Common myeloid progenitor, CD34-positive (primary cell): ENCODE data around the gene IGDCC3.
A peak's percentile ranks its signal among the peaks of the same experiment; 100 is the strongest.

Experiments
- CTCF ChIA-PET: fragments of 350-600 bp; sonication (Branson Sonifier 250); formaldehyde crosslinking; loops from one replicate; lab custom pipeline; 2021; ENCODE audit warnings: antibody characterized with exemption; lab: Charles Lee
- POLR2A ChIA-PET: fragments of 350-600 bp; sonication (Branson Sonifier 250); formaldehyde crosslinking; loops from one replicate; lab custom pipeline; 2021; ENCODE audit warnings: antibody characterized with exemption; lab: Charles Lee
- DNase-seq, 3 donors: peaks; one replicate each; pipeline versions ENCODE4 v3.0.0 to v3.0.0-alpha.2; 2013
- H3K27ac ChIP-seq, 2 experiments: 1 replicate in 1 of 2; 2 replicates in 1 of 2; pipeline ENCODE4 v1.7.0; 2013; ENCODE audit warnings: inconsistent platforms in 2 of 2, low read length in 2 of 2, mild to moderate bottlenecking in 2 of 2, low read depth in 1 of 2, moderate library complexity in 1 of 2; ENCODE audit not compliant: severe bottlenecking in 2 of 2, insufficient read depth in 1 of 2, poor library complexity in 1 of 2
- H3K27me3 ChIP-seq, 5 experiments: replicated peaks in 2 of 5; 1 replicate in 3 of 5; 2 replicates in 2 of 5; pipeline versions ENCODE4 v1.6.1 to v1.7.0; 2013; ENCODE audit warnings: low read length in 4 of 5, mild to moderate bottlenecking in 2 of 5, moderate library complexity in 2 of 5, inconsistent platforms in 1 of 5; ENCODE audit not compliant: insufficient read depth in 5 of 5, control insufficient read depth in 4 of 5
- H3K36me3 ChIP-seq, 4 experiments: 1 replicate in 2 of 4; 2 replicates in 2 of 4; pipeline versions ENCODE4 v1.6.1 to v1.7.0; 2013; ENCODE audit warnings: low read length in 3 of 4, control low read depth in 1 of 4, mild to moderate bottlenecking in 1 of 4; ENCODE audit not compliant: control insufficient read depth in 4 of 4, insufficient read depth in 4 of 4
- H3K4me1 ChIP-seq, 4 experiments: 1 replicate in 3 of 4; 2 replicates in 1 of 4; pipeline versions ENCODE4 v1.6.1 to v1.7.1; 2013; ENCODE audit warnings: low read length in 3 of 4, mild to moderate bottlenecking in 3 of 4, control low read depth in 1 of 4, inconsistent platforms in 1 of 4, moderate library complexity in 1 of 4; ENCODE audit not compliant: control insufficient read depth in 4 of 4, insufficient read depth in 4 of 4; ENCODE audit errors: control extremely low read depth in 1 of 4
- H3K4me3 ChIP-seq, 7 experiments: 1 replicate in 4 of 7; 2 replicates in 3 of 7; pipeline versions ENCODE4 v1.5.1 to v1.7.0; 2013; ENCODE audit warnings: mild to moderate bottlenecking in 7 of 7, low read length in 6 of 7, moderate library complexity in 6 of 7, inconsistent platforms in 2 of 7, low read depth in 2 of 7, control low read depth in 1 of 7; ENCODE audit not compliant: insufficient read depth in 4 of 7, control insufficient read depth in 1 of 7; ENCODE audit errors: extremely low read depth in 1 of 7
- H3K9me3 ChIP-seq, 5 experiments: 1 replicate in 4 of 5; 2 replicates in 1 of 5; pipeline versions ENCODE4 v1.6.1 to v1.7.1; 2013; ENCODE audit warnings: low read length in 4 of 5, mild to moderate bottlenecking in 2 of 5, inconsistent platforms in 1 of 5, low read depth in 1 of 5, moderate library complexity in 1 of 5; ENCODE audit not compliant: control insufficient read depth in 4 of 5, insufficient read depth in 2 of 5; ENCODE audit errors: control extremely low read depth in 1 of 5
- WGBS: methylation state at CpG from one replicate; pipeline ENCODE4 v1.1.5; 2013; ENCODE audit not compliant: insufficient coverage; 5-methylcytosine and 5-hydroxymethylcytosine counted together

IGDCC3 gene

DNA sequence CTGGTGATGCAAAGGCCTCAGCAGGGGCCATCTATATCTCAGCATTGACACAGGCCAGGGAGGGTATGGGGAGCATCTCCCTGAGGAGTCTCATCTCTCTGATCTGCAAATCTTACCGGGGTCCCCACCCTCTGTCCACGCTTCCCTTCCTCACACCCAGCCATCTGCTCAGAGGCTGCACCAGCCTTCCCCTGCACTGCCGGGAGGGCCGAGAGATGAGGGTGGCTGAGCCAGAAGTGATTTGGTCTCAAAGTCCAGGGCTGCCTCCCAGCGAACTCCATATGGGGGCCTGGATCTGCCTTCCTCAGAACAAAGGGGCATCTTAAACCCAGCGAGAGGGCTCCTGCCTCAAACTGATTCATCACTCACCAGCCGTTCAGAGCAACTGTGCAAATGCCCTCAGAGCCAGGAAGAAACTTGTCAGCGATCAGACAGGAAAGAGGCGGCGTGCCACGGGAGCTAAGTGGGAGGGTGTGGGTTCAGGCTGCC lies 4.6 kb downstream of the IGDCC3 start:
- H3K36me3 ChIP-seq: no peaks in the 10 kb centered on the region
- no peak overlapping the region for H3K27ac ChIP-seq
- peaks cover 13 to 59% (median 20%) of the 10 kb centered on the region in 5 experiments for H3K27me3 ChIP-seq
- peak in 2 of 3 donors; percentile 37 to 41 for DNase-seq
- WGBS: 17% methylated on average over 9 of the region's 11 CpGs
- H3K4me1 ChIP-seq: peaks cover 0 to 20% (median 14%) of the 10 kb centered on the region in 4 experiments
- no peaks in the 10 kb centered on the region for H3K9me3 ChIP-seq
- ChIA-PET POLR2A (no interaction called here), CTCF (interaction anchor here (1.5 to 6.6 kb wide), 5 partner anchors 9 to 60 kb away, joined by 3 to 52 read pairs (median 6); no protein-coding TSS in a partner anchor)
- H3K4me3 ChIP-seq: no peak overlapping the region

DNA sequence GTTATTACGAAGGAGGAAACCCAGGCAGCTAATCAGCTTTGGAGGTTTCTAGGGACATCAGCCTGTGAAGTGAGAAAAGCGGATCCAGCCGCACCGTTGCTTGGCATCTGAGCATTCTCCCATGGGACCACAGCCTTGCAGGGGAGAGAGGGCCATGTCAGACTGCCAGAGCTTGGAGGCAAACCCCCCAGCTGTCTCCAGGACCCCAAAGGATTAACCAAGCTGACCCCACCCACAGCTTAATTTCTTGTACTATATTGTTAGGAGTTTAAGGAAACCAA lies 5.1 kb downstream of the IGDCC3 start:
- CTCF ChIA-PET: interaction anchor here (1.0 to 6.6 kb wide), 4 partner anchors 9 to 54 kb away, joined by 4 to 52 read pairs (median 8); no protein-coding TSS in a partner anchor
- peaks cover 0 to 18% (median 13%) of the 10 kb centered on the region in 4 experiments for H3K4me1 ChIP-seq
- WGBS: 98% methylated on average over 4 of the region's 4 CpGs

GRCh38 chr15:65371976-65372786 lies 5.6 kb downstream of the IGDCC3 start:
- H3K4me3 ChIP-seq: no peak overlapping the region
- DNase-seq: no peak
- WGBS: 98% methylated on average over 20 of the region's 21 CpGs
- CTCF ChIA-PET: interaction anchor here (1.0 to 6.6 kb wide), 4 partner anchors 10 to 53 kb away, joined by 4 to 52 read pairs (median 8); no protein-coding TSS in a partner anchor
- H3K9me3 ChIP-seq: no peaks in the 10 kb centered on the region
- H3K36me3 ChIP-seq: no peaks in the 10 kb centered on the region
- H3K4me1 ChIP-seq: peaks cover 0 to 15% (median 9%) of the 10 kb centered on the region in 4 experiments
- H3K27ac ChIP-seq: no peak overlapping the region
- POLR2A ChIA-PET: no interaction called here
- H3K27me3 ChIP-seq: peaks cover 13 to 50% (median 20%) of the 10 kb centered on the region in 5 experiments

More for the DNA sequence above, 5.1 kb downstream of the IGDCC3 start:
- Histone ChIP-seq H3K4me3 (no peak overlapping the region), H3K9me3 (no peaks in the 10 kb centered on the region), H3K27me3 (peaks cover 13 to 55% (median 20%) of the 10 kb centered on the region in 5 experiments), H3K36me3 (no peaks in the 10 kb centered on the region), H3K27ac (no peak overlapping the region)
- DNase-seq: no peak
- POLR2A ChIA-PET: no interaction called here

DNA sequence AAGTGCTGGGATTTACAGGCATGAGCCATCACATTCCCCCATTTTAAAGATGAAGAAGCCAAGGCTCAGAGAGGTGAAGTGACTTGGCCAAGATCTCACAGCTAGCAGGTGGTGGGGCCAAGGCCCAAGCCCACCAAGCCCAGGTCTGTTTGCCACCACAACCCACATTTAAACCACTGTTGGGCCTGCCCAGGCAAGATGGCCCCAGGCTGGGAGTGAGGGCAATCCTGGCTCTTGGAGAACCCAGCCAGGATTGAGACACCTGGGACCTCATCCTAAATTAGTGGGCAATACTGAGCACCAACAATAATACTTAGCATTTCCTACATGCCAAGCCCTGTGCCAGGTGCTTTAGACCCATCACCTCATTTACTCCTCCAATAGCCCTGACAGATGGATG lies 6.9 kb downstream of the IGDCC3 start:
- Histone ChIP-seq H3K27me3 (peaks cover 9 to 37% (median 13%) of the 10 kb centered on the region in 5 experiments), H3K27ac (no peak overlapping the region), H3K4me1 (peaks cover 0 to 4% (median 2%) of the 10 kb centered on the region in 4 experiments), H3K9me3 (no peaks in the 10 kb centered on the region), H3K36me3 (no peaks in the 10 kb centered on the region), H3K4me3 (no peak overlapping the region)
- DNase-seq: no peak
- POLR2A ChIA-PET: no interaction called here
- CTCF ChIA-PET: interaction anchor here (2.1 to 6.6 kb wide), 2 partner anchors 15 to 49 kb away, joined by 10 to 52 read pairs; no protein-coding TSS in a partner anchor

DNA sequence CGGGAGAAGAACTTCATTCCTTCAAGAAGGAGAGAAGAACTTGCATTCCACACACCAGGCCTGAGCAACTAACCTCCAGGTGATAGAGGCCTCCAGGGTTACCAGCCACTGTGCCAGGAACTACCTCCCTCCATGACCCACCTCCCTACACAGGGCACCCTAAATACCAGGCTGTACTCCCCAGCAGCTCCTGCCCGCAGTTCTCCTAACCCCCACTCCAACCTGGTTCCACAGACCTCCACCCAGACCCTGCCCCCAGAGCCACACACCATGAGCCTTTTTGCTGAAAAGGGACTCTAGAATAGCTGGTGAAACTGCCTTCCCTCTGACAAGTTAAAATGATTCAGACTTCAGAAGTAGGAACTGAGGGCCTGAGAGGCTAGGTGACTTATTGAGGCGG lies 8.2 kb downstream of the IGDCC3 start:
- H3K9me3 ChIP-seq: no peaks in the 10 kb centered on the region
- POLR2A ChIA-PET: interaction anchor here (0.6 kb wide), 1 partner anchor 19 kb away, joined by 5 read pairs; no protein-coding TSS in a partner anchor
- H3K27ac ChIP-seq: no peak overlapping the region
- 100% methylated on average over 3 of the region's 3 CpGs for WGBS
- no peak for DNase-seq
- H3K4me3 ChIP-seq: no peak overlapping the region
- H3K36me3 ChIP-seq: no peaks in the 10 kb centered on the region
- peaks cover 3 to 25% (median 7%) of the 10 kb centered on the region in 5 experiments for H3K27me3 ChIP-seq
- CTCF ChIA-PET: interaction anchor here (0.8 to 6.6 kb wide), 5 partner anchors 9 to 50 kb away, joined by 3 to 52 read pairs (median 4); no protein-coding TSS in a partner anchor
- peaks cover 0 to 4% (median 2%) of the 10 kb centered on the region in 4 experiments for H3K4me1 ChIP-seq

- no peak for DNase-seq
- no peaks in the 10 kb centered on the region for H3K36me3 ChIP-seq
- POLR2A ChIA-PET: interaction anchor here (0.6 kb wide), 1 partner anchor 18 kb away, joined by 5 read pairs; no protein-coding TSS in a partner anchor
- CTCF ChIA-PET: interaction anchor here (0.8 to 6.6 kb wide), 7 partner anchors 9 to 49 kb away, joined by 3 to 52 read pairs (median 4); partner anchors contain the start of gene IGDCC3
- H3K4me1 ChIP-seq: peaks cover 0 to 4% (median 2%) of the 10 kb centered on the region in 4 experiments
- WGBS: 94% methylated on average over 3 of the region's 3 CpGs
- no peaks in the 10 kb centered on the region for H3K9me3 ChIP-seq
- H3K27ac ChIP-seq: no peak overlapping the region
- no peak overlapping the region for H3K4me3 ChIP-seq
- peaks cover under 1 to 20% (median 6%) of the 10 kb centered on the region in 5 experiments for H3K27me3 ChIP-seq
These were observed 8.6 kb downstream of the IGDCC3 start for GRCh38 chr15:65369212-65369547.
